ENCODE measurements around the gene SDCBP2.

Gene SDCBP2

GRCh38 chr20:1293641-1294379 lies 35.1 kb downstream of the SDCBP2 start:
- Histone ChIP-seq H3K27me3 (ENCODE audit: control insufficient read depth, insufficient read depth, low read length) (no peaks in the 10 kb centered on the region), H3K36me3 (ENCODE audit: control insufficient read depth, insufficient read depth, low read length) (no peaks in the 10 kb centered on the region), H3K9ac (ENCODE audit: low read length) (no peak overlapping the region)

GRCh38 chr20:1292620-1293019 lies 36.3 kb downstream of the SDCBP2 start:
- Histone ChIP-seq H3K9me3 (ENCODE audit: control insufficient read depth, insufficient read depth, low read depth, low read length) (no peaks in the 10 kb centered on the region), H3K27ac (ENCODE audit: low read depth, low read length) (no peak overlapping the region), H3K27me3 (ENCODE audit: control insufficient read depth, insufficient read depth, low read length) (no peaks in the 10 kb centered on the region), H3K9ac (ENCODE audit: low read length) (no peak overlapping the region), H3K4me1 (ENCODE audit: control insufficient read depth, insufficient read depth, low read length) (peaks cover 5% of the 10 kb centered on the region; the same call in 1 of the 2 replicates), H3K36me3 (ENCODE audit: control insufficient read depth, insufficient read depth, low read length) (no peaks in the 10 kb centered on the region), H3K4me3 (ENCODE audit: low read depth, low read length) (no peak overlapping the region)

More at GRCh38 chr20:1293641-1294379, 35.1 kb downstream of the SDCBP2 start:
- Histone ChIP-seq H3K27ac (ENCODE audit: low read depth, low read length) (no peak overlapping the region), H3K4me1 (ENCODE audit: control insufficient read depth, insufficient read depth, low read length) (peaks cover 5% of the 10 kb centered on the region; the same call in 1 of the 2 replicates), H3K4me3 (ENCODE audit: low read depth, low read length) (no peak overlapping the region), H3K9me3 (ENCODE audit: control insufficient read depth, insufficient read depth, low read depth, low read length) (no peaks in the 10 kb centered on the region)

GRCh38 chr20:1291191-1291741 lies 37.7 kb downstream of the SDCBP2 start:
- no peak overlapping the region for H3K27ac ChIP-seq (ENCODE audit: low read depth, low read length)
- H3K9me3 ChIP-seq (ENCODE audit: control insufficient read depth, insufficient read depth, low read depth, low read length) = no peaks in the 10 kb centered on the region
- H3K4me1 ChIP-seq (ENCODE audit: control insufficient read depth, insufficient read depth, low read length) = peaks cover 5% of the 10 kb centered on the region; the same call in 1 of the 2 replicates
- H3K36me3 ChIP-seq (ENCODE audit: control insufficient read depth, insufficient read depth, low read length) = no peaks in the 10 kb centered on the region
- H3K4me3 ChIP-seq (ENCODE audit: low read depth, low read length) = no peak overlapping the region
- no peak overlapping the region for H3K9ac ChIP-seq (ENCODE audit: low read length)
- H3K27me3 ChIP-seq (ENCODE audit: control insufficient read depth, insufficient read depth, low read length) = no peaks in the 10 kb centered on the region

GRCh38 chr20:1287787-1288569 lies 41.0 kb downstream of the SDCBP2 start:
- Histone ChIP-seq H3K9ac (ENCODE audit: low read length) (no peak overlapping the region), H3K27me3 (ENCODE audit: control insufficient read depth, insufficient read depth, low read length) (no peaks in the 10 kb centered on the region), H3K9me3 (ENCODE audit: control insufficient read depth, insufficient read depth, low read depth, low read length) (no peaks in the 10 kb centered on the region), H3K4me3 (ENCODE audit: low read depth, low read length) (no peak overlapping the region), H3K36me3 (ENCODE audit: control insufficient read depth, insufficient read depth, low read length) (no peaks in the 10 kb centered on the region), H3K27ac (ENCODE audit: low read depth, low read length) (no peak overlapping the region), H3K4me1 (ENCODE audit: control insufficient read depth, insufficient read depth, low read length) (peaks cover 5% of the 10 kb centered on the region; the same call in 1 of the 2 replicates)

- Histone ChIP-seq H3K4me1 (ENCODE audit: control insufficient read depth, insufficient read depth, low read length) (peaks cover 5% of the 10 kb centered on the region; the same call in 1 of the 2 replicates), H3K27me3 (ENCODE audit: control insufficient read depth, insufficient read depth, low read length) (no peaks in the 10 kb centered on the region), H3K9me3 (ENCODE audit: control insufficient read depth, insufficient read depth, low read depth, low read length) (no peaks in the 10 kb centered on the region), H3K27ac (ENCODE audit: low read depth, low read length) (no peak overlapping the region), H3K9ac (ENCODE audit: low read length) (no peak overlapping the region), H3K36me3 (ENCODE audit: control insufficient read depth, insufficient read depth, low read length) (no peaks in the 10 kb centered on the region), H3K4me3 (ENCODE audit: low read depth, low read length) (no peak overlapping the region)
Measured at GRCh38 chr20:1287306-1287705, 41.6 kb downstream of the SDCBP2 start.

- peaks cover 5% of the 10 kb centered on the region; the same call in 1 of the 2 replicates for H3K4me1 ChIP-seq (ENCODE audit: control insufficient read depth, insufficient read depth, low read length)
- no peaks in the 10 kb centered on the region for H3K27me3 ChIP-seq (ENCODE audit: control insufficient read depth, insufficient read depth, low read length)
- no peaks in the 10 kb centered on the region for H3K36me3 ChIP-seq (ENCODE audit: control insufficient read depth, insufficient read depth, low read length)
- no peak overlapping the region for H3K27ac ChIP-seq (ENCODE audit: low read depth, low read length)
- H3K9me3 ChIP-seq (ENCODE audit: control insufficient read depth, insufficient read depth, low read depth, low read length) = no peaks in the 10 kb centered on the region
- no peak overlapping the region for H3K4me3 ChIP-seq (ENCODE audit: low read depth, low read length)
- H3K9ac ChIP-seq (ENCODE audit: low read length) = no peak overlapping the region
Measured at GRCh38 chr20:1286267-1287024, 42.5 kb downstream of the SDCBP2 start.

GRCh38 chr20:1283522-1284510 lies 45.1 kb downstream of the SDCBP2 start:
- no peak overlapping the region for H3K9ac ChIP-seq (ENCODE audit: low read length)
- H3K27me3 ChIP-seq (ENCODE audit: control insufficient read depth, insufficient read depth, low read length) = no peaks in the 10 kb centered on the region
- H3K36me3 ChIP-seq (ENCODE audit: control insufficient read depth, insufficient read depth, low read length) = no peaks in the 10 kb centered on the region
- no peaks in the 10 kb centered on the region for H3K9me3 ChIP-seq (ENCODE audit: control insufficient read depth, insufficient read depth, low read depth, low read length)
- H3K4me3 ChIP-seq (ENCODE audit: low read depth, low read length) = no peak overlapping the region
- no peak overlapping the region for H3K27ac ChIP-seq (ENCODE audit: low read depth, low read length)
- H3K4me1 ChIP-seq (ENCODE audit: control insufficient read depth, insufficient read depth, low read length) = no peaks in the 10 kb centered on the region

- Histone ChIP-seq H3K27ac (ENCODE audit: low read depth, low read length) (no peak overlapping the region), H3K4me3 (ENCODE audit: low read depth, low read length) (no peak overlapping the region), H3K9me3 (ENCODE audit: control insufficient read depth, insufficient read depth, low read depth, low read length) (no peaks in the 10 kb centered on the region), H3K9ac (ENCODE audit: low read length) (no peak overlapping the region), H3K36me3 (ENCODE audit: control insufficient read depth, insufficient read depth, low read length) (no peaks in the 10 kb centered on the region), H3K27me3 (ENCODE audit: control insufficient read depth, insufficient read depth, low read length) (no peaks in the 10 kb centered on the region), H3K4me1 (ENCODE audit: control insufficient read depth, insufficient read depth, low read length) (no peaks in the 10 kb centered on the region)
Measured at GRCh38 chr20:1282966-1283365, 46.0 kb downstream of the SDCBP2 start.

GRCh38 chr20:1281279-1282057 lies 47.5 kb downstream of the SDCBP2 start:
- Histone ChIP-seq H3K27me3 (ENCODE audit: control insufficient read depth, insufficient read depth, low read length) (no peaks in the 10 kb centered on the region), H3K4me1 (ENCODE audit: control insufficient read depth, insufficient read depth, low read length) (no peaks in the 10 kb centered on the region), H3K4me3 (ENCODE audit: low read depth, low read length) (no peak overlapping the region)

More at GRCh38 chr20:1281279-1282057, 47.5 kb downstream of the SDCBP2 start:
- H3K9ac ChIP-seq (ENCODE audit: low read length) = no peak overlapping the region
- no peaks in the 10 kb centered on the region for H3K9me3 ChIP-seq (ENCODE audit: control insufficient read depth, insufficient read depth, low read depth, low read length)
- H3K36me3 ChIP-seq (ENCODE audit: control insufficient read depth, insufficient read depth, low read length) = no peaks in the 10 kb centered on the region
- H3K27ac ChIP-seq (ENCODE audit: low read depth, low read length) = no peak overlapping the region

All from HUES6 (cell line).